ENCODE data around the gene ARRDC5.
"Not testable (repeated sequence)": the region's sequence is repeated elsewhere in the genome, so short reads cannot be mapped to it uniquely, and the experiment has no call there.

Gene ARRDC5

DNA sequence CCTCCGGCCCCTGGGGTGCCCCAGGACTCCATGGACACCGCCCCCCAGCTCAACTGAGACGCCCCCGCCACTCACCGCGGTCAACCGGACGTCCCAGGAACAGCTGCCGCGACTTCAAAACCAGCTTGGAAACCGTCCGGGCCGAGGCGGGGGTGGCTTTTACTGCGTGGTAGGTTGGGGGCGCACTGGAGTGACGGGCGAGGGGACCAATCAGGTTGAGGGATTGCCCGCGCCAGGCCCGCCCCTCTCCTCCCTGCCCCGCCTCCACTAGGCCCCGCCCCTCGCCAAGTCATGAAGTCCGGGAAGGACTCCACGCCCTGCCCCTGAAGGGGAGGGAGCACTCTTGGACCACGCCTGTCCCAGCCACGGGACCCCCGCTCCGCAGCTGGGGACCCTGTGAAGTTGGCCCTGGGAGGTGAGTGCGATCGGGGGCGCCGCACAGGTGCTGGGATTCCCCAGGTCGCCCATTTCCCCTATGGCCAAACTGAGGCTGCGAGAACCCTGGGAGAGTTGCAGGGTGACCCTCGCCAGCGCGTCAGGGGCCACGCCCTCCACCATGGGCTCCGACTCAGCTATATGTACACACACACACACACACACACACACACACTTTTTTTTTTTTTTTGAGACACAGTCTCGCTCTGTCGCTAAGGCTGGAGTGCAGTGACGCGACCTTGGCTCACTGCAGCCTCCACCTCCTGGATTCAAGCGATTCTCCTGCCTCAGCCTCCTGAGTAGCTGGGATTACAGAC lies 35.0 kb downstream of the ARRDC5 start, which contains the start of gene PLIN3:
TSS of gene PLIN3 (minus strand) at position 134 of the 752 bp plus-strand sequence. CDS start 6,273 bp downstream, outside the sequence.
- no peak for DNase-seq

- DNase-seq, result no peak
These were observed 35.9 kb downstream of the ARRDC5 start for GRCh38 chr19:4866595-4867424.

DNA sequence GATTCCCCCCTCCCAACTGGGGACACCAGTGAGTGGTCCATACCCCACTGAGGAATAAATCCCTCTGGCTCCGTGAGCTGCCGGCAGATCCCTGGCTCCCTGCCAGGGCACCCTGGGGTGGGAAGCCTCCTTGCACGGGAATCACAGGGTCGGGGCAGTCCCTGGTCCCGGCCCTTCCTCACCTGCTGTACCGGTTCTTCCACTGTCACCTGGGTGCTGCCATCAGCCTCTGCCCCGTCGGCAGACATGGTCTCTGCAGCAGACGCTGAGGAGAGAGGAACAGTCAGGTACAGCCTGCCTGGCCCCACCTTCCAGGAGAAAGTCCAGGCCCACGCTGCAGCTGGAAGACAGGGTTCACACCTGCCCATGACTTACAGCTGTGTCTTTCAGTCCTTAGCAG lies 41.5 kb downstream of the ARRDC5 start:
- no peak for DNase-seq

GRCh38 chr19:4859697-4860096 lies 43.0 kb downstream of the ARRDC5 start:
- no peak for DNase-seq

GRCh38 chr19:4856468-4856867 lies 46.2 kb downstream of the ARRDC5 start:
- DNase-seq, result not testable (repeated sequence)

- not testable (repeated sequence) for DNase-seq
These were observed 49.2 kb downstream of the ARRDC5 start for GRCh38 chr19:4853506-4853905.

DNA sequence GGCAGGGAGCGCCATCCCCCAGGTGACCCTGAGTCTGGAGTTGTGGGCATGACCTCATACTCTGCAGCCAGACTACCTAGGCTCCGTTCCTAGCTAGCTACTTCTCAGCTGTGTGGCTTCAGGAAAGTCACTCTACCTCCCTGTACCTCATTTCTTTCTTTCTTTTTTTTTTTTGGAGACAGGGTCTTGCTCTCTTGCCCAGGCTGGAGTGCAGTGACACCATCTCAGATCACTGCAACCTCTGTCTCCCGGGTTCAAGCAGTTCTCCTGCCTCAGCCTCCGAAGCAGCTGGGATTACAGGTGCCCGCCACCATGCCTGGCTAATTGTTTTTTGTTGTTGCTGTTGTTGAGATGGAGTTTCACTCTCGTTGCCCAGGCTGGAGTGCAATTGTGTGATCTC lies 50.2 kb downstream of the ARRDC5 start:
- no peak for DNase-seq

DNA sequence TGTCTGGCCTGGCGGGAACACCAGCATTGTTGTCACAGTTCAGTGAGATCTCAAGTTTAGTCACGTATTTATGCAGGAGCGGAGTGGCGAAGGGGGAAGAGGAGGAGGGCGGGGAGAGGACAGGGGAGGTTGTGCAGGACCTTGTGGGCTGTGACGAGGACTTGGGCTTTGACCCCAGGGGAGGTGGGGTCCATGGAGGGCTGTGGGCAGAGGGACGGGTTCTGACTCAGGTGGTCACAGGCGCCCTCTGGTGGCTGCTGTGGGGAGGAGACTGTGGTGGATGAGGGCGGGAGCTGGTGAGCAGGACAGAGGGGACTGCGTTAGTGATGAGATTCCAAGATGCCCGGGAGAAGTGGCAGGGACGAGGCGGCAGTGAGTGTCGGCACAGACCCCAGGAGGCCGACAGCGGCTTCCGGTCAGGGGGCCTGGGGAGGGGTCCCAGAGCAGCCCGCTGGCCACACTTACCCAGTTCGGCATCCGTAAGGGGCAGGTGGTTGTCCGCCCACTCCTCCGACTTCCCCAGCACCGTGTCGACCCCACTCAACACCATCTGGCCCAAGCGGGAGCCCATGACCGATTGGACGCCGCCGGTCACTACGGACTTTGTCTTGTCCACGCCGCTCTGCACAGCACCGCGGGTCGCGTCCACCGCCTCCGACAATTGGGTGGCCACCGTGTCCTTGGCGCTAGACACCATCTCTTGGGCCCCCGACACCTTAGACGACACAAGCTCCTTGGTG lies 51.0 kb downstream of the ARRDC5 start:
- peak; percentile 47 for DNase-seq

- no peak for DNase-seq
These were observed 53.7 kb downstream of the ARRDC5 start for GRCh38 chr19:4849019-4849418.

GRCh38 chr19:4847190-4847973 lies 55.3 kb downstream of the ARRDC5 start:
- DNase-seq, result no peak

DNA sequence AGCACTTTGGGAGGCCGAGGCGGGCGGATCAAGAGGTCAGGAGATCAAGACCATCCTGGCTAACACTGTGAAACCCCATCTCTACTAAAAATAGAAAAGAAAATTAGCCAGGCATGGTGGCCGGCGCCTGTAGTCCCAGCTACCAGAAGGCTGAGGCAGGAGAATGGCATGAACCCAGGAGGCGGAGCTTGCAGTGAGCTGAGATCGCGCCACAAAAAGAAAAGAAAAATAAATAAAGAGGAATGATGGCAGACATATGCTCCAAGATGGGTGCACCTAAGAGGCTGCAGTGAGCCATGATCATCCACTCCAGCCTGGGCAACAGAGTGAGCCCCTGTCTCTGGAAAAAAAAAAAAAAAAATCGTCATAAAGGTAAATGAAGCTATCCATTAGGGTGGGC lies 56.7 kb downstream of the ARRDC5 start:
- not testable (repeated sequence) for DNase-seq

GRCh38 chr19:4844348-4845179 lies 58.1 kb downstream of the ARRDC5 start:
- no peak for DNase-seq

DNA sequence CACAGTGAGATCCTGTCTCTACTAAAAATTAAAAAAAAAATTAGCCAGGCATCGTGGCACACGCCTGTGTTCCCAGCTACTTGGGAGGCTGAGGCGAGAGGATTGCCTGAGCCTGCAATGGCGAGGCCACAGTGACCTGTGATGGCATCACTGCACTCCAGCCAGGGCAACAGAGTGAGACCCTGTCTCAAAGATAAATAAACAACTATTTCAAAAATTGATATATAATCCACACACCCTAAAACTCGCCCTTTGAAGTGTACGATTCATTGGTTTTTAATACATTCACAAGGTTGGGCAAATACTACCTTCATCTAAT lies 59.1 kb downstream of the ARRDC5 start:
- DNase-seq, result no peak

Data from NCI-H1092 (cell line).